Measurements from ENCODE around the gene ARHGAP22. TPM values are rescaled to one million over a fixed set of nuclear protein-coding genes. Genes with fewer than 3 reads are reported as not detected.

Gene ARHGAP22
- total and polyA plus RNA-seq, 11 donors = 1.1 to 9.5 (median 2.8) TPM

DNA sequence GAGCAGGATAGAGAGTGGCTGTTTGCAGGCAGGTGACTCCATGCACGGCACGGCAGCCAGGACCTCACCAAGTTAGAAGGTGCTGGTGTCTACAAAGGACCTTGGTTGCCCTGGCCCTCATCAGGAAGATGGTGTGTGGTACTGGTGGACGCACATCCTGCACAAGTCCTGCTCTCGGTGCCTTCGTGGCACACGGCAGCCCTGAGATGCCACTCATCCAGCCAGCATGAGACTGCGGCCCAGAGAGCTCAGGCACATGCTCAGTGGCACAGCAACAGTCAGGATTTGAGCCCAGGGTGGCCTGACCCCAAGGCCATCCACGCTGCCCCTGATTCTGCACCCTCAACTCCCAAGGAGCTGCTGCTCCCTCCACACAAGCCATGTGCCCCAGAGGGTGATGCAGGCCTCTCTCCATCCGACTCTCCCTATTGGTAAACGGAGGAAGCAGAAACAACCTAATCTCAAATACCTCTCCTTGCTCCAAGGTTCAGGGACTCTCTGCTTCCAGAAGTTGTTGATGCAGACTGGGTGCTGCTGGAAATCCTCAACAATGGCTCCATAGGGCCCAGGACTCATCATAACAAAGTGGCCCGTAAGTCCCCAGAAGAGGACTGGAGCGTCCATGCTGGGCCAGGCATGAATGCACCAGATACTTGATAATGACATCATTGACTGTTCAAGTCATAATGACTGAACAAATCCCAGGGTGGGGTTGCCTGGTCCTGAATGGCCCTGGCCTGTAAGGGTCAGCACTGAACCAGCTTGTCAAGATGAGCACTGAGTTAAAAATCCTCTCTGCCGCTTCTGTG lies 93.6 kb downstream of the ARHGAP22 start:
- peak in 1 of 5 donors; percentile 11 for DNase-seq

DNA sequence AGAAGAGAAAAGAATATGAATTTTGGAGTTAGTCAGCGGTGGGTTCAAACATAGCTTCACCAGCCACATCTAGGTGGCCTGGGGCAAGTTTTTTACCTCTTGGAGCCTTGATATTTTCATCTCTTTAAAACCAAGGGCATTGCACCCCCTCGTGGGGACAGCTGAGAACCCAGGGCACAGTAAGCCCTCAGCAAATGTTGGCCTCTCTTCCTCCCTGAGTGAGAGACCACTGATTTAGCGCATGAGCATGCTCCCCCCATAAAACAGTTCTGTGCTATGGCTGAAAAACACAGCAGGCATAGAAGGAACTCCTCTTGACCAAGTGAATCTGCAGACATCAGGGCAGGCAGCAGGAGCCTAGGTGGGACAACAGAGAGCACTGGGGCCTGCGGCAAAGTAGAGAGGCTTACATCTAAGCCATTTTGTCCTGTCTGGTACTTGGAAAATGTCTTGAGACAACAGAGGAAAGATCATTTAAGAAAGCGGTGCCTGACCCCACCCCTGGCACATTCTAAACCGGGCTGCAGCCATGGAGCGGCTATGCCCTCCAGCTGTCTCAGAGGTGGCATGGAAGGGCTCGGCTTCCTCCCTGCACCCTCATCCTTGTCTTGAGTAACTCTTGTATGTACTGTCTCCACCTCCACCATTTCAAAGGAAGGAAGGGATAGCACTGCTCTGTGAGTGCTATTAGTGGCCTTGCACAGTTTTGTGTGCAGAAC lies 94.7 kb downstream of the ARHGAP22 start:
- H3K4me3 ChIP-seq = no peak overlapping the region
- no peak overlapping the region for H3K27ac ChIP-seq
- ATAC-seq = peak in 1 of 4 donors; percentile 38
- WGBS, 4 donors = 87 to 91% (median 88%) methylated on average over 8 of the region's 8 CpGs
- H3K27me3 ChIP-seq = no peaks in the 10 kb centered on the region
- intact Hi-C loops (cut with DNase I) = loop anchor here in 9 of 10 donors (2.0 to 10.0 kb wide), 7 partner anchors 63 to 293 kb away; partner anchors contain the start of gene MAPK8 (in 1 of the 9)
- peaks cover 0 to 18% (median 13%) of the 10 kb centered on the region in 12 donors for H3K9me3 ChIP-seq
- peaks cover 0 to 51% (median 19%) of the 10 kb centered on the region in 12 donors for H3K4me1 ChIP-seq
- no peaks in the 10 kb centered on the region for H3K36me3 ChIP-seq
- DNase-seq = peak in 1 of 5 donors; percentile 19
- TF ChIP-seq, protein P1, sequence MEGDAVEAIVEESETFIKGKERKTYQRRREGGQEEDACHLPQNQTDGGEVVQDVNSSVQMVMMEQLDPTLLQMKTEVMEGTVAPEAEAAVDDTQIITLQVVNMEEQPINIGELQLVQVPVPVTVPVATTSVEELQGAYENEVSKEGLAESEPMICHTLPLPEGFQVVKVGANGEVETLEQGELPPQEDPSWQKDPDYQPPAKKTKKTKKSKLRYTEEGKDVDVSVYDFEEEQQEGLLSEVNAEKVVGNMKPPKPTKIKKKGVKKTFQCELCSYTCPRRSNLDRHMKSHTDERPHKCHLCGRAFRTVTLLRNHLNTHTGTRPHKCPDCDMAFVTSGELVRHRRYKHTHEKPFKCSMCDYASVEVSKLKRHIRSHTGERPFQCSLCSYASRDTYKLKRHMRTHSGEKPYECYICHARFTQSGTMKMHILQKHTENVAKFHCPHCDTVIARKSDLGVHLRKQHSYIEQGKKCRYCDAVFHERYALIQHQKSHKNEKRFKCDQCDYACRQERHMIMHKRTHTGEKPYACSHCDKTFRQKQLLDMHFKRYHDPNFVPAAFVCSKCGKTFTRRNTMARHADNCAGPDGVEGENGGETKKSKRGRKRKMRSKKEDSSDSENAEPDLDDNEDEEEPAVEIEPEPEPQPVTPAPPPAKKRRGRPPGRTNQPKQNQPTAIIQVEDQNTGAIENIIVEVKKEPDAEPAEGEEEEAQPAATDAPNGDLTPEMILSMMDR (IDR thresholded peaks at IDR 0.05) = peak in 10 of 12 donors; percentile 20 to 52 (median 28)
- no peak for TF ChIP-seq POLR2A (IDR thresholded peaks at IDR 0.05)

More for the DNA sequence above, 93.6 kb downstream of the ARHGAP22 start:
- Histone ChIP-seq H3K4me1 (peaks cover 0 to 40% (median 19%) of the 10 kb centered on the region in 12 donors), H3K27ac (no peak overlapping the region), H3K36me3 (no peaks in the 10 kb centered on the region), H3K4me3 (no peak overlapping the region), H3K27me3 (no peaks in the 10 kb centered on the region), H3K9me3 (peaks cover 0 to 26% (median 19%) of the 10 kb centered on the region in 12 donors)
- TF ChIP-seq, protein P1 (IDR thresholded peaks at IDR 0.05) = no peak
- TF ChIP-seq POLR2A (IDR thresholded peaks at IDR 0.05) = no peak
- no peak for ATAC-seq
- intact Hi-C loops (cut with DNase I) = loop anchor here in 1 of 10 donors (5.0 kb wide), 1 partner anchor 149 kb away; no protein-coding TSS in a partner anchor
- WGBS, 4 donors = 88 to 95% (median 90%) methylated on average over 9 to 13 of the region's 13 CpGs

DNA sequence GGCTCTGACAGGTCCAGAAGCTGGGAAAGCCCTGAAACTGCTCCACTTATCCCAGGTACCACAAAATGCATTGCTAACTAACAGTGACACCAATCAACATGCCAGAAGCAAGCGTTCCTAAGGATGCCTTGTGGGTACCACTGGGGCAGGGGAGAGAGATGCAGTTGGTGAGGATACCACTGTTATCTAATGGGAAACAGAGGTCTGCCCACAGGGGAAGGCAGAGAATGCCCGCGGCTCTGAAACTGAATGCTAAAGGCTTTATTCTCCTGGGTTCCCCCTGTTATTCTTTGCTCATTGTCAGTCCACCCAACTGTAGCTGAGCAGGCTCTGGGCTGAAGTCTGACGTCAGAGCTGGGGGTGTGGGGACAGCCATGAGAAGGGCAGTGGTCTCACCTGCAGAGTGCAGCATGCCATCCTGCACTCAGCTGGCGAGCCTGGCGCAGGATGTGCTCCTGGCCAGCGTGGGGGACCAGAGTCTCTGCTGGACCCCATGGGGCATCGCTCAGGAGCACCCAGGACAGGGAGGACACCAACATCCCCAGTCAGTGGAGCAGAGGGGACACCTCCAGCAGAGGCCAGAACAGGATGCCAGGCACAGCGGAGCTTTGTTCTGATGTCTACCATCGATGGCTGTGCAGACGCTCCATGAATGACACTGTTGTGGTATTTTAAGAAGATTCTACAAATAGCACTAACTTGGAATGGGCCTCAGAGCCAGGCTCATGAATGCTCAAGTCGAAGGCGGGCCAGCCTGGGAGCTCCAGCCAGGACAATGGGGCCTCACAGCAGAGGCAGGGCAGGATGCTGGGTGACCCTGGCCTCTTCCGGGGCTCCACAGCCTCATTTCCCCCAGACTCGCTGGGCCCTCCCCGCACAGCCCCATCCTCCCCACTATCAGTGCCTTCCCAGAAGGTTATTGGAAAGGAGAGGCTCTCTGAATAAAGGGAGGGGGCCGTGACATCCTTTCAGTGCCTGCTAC lies 95.8 kb downstream of the ARHGAP22 start:
- Histone ChIP-seq H3K27ac (no peak overlapping the region), H3K36me3 (no peaks in the 10 kb centered on the region), H3K4me1 (peaks cover 0 to 51% (median 19%) of the 10 kb centered on the region in 12 donors), H3K27me3 (no peaks in the 10 kb centered on the region), H3K4me3 (no peak overlapping the region), H3K9me3 (peaks cover 0 to 8% (median 3%) of the 10 kb centered on the region in 12 donors)
- whole genome bisulfite sequencing, 4 donors = 53 to 65% (median 60%) methylated on average over 16 to 17 of the region's 17 CpGs
- DNase-seq (peak in 1 of 5 donors; percentile 15), ATAC-seq (peak in 3 of 4 donors; percentile 14 to 68 (median 30))
- TF ChIP-seq POLR2A (IDR thresholded peaks at IDR 0.05) = no peak
- TF ChIP-seq, protein P1 (IDR thresholded peaks at IDR 0.05) = no peak
- intact Hi-C loops (cut with DNase I) = loop anchor here in 8 of 10 donors (2.0 to 10.0 kb wide), 7 partner anchors 62 to 292 kb away; partner anchors contain the start of gene MAPK8 (in 1 of the 8)

Data from heart left ventricle (tissue), 16 donors.